Measurements from ENCODE around the gene NCAM2.

DNA sequence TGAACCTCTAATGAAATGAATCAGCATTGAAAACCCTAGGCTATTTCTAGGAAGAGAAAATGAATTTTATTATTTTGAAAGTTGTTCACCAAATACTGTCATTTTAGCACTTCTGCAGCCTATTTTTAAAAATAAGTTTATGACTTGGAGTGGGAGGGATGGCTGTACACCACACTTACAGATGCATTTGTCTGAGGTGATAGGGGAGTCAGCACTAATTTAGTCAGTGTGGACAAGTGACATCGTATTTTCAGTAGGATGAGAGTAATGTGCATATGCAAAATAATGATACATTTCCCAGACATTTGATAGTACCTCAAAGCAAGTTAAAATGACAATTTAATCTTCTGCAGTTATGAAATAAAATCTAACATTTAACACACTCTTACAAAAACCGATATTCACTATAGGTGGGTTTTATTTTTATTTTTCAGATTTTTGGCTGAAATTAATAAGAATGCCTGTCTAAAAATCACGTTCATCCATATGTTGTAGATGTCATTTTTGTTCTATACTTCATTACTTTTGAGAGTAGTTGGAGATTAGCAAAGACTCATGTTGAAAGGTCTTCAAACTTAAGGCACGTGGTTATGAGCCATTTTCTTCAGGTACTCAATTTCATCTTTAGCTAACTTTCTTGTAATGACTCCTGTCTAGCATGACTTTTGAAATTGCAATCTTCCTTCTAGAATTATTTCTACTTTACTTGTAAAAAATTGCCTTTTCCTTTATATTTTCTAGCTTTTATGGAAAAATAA lies 186.7 kb downstream of the NCAM2 start:
- TF ChIP-seq, protein P1, sequence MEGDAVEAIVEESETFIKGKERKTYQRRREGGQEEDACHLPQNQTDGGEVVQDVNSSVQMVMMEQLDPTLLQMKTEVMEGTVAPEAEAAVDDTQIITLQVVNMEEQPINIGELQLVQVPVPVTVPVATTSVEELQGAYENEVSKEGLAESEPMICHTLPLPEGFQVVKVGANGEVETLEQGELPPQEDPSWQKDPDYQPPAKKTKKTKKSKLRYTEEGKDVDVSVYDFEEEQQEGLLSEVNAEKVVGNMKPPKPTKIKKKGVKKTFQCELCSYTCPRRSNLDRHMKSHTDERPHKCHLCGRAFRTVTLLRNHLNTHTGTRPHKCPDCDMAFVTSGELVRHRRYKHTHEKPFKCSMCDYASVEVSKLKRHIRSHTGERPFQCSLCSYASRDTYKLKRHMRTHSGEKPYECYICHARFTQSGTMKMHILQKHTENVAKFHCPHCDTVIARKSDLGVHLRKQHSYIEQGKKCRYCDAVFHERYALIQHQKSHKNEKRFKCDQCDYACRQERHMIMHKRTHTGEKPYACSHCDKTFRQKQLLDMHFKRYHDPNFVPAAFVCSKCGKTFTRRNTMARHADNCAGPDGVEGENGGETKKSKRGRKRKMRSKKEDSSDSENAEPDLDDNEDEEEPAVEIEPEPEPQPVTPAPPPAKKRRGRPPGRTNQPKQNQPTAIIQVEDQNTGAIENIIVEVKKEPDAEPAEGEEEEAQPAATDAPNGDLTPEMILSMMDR (IDR thresholded peaks at IDR 0.05; ENCODE audit: poor library complexity, severe bottlenecking) = no peak
- TF ChIP-seq RAD21 (conservative IDR thresholded peaks at IDR 0.05) (no peak), EZH2 (IDR thresholded peaks at IDR 0.05; ENCODE audit: borderline replicate concordance, insufficient read depth, low read length, poor library complexity, severe bottlenecking) (no peak), POLR2AphosphoS5 (IDR thresholded peaks at IDR 0.05) (no peak), TAF1 (IDR thresholded peaks at IDR 0.05; ENCODE audit: low read depth) (no peak), SMC3 (conservative IDR thresholded peaks at IDR 0.05; ENCODE audit: poor library complexity) (no peak)
- TF ChIP-seq, protein P2, sequence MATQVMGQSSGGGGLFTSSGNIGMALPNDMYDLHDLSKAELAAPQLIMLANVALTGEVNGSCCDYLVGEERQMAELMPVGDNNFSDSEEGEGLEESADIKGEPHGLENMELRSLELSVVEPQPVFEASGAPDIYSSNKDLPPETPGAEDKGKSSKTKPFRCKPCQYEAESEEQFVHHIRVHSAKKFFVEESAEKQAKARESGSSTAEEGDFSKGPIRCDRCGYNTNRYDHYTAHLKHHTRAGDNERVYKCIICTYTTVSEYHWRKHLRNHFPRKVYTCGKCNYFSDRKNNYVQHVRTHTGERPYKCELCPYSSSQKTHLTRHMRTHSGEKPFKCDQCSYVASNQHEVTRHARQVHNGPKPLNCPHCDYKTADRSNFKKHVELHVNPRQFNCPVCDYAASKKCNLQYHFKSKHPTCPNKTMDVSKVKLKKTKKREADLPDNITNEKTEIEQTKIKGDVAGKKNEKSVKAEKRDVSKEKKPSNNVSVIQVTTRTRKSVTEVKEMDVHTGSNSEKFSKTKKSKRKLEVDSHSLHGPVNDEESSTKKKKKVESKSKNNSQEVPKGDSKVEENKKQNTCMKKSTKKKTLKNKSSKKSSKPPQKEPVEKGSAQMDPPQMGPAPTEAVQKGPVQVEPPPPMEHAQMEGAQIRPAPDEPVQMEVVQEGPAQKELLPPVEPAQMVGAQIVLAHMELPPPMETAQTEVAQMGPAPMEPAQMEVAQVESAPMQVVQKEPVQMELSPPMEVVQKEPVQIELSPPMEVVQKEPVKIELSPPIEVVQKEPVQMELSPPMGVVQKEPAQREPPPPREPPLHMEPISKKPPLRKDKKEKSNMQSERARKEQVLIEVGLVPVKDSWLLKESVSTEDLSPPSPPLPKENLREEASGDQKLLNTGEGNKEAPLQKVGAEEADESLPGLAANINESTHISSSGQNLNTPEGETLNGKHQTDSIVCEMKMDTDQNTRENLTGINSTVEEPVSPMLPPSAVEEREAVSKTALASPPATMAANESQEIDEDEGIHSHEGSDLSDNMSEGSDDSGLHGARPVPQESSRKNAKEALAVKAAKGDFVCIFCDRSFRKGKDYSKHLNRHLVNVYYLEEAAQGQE (IDR thresholded peaks at IDR 0.05; ENCODE audit: borderline replicate concordance) = no peak
